HG03064 (cell line): Measurements from ENCODE around the gene EVC.
"Not testable (repeated sequence)": the region's sequence is repeated elsewhere in the genome, so short reads cannot be mapped to it uniquely, and the experiment has no call there.

Experiments
- ATAC-seq: cut with Tn5 transposase; IDR thresholded peaks from one replicate; pipeline ENCODE4 v1.9.1; 2021; ENCODE audit warnings: low read depth; ENCODE audit not compliant: unreplicated experiment

Gene EVC

GRCh38 chr4:5707778-5708448 is 3.1 kb upstream of the EVC start:
- ATAC-seq, result no peak

GRCh38 chr4:5708449-5709206 is 2.4 kb upstream of the EVC start, which contains the start of gene EVC2:
EVC2 (minus strand) TSS chr4:5708559; CDS start chr4:5708513, 46 bp downstream.
- no peak for ATAC-seq

DNA sequence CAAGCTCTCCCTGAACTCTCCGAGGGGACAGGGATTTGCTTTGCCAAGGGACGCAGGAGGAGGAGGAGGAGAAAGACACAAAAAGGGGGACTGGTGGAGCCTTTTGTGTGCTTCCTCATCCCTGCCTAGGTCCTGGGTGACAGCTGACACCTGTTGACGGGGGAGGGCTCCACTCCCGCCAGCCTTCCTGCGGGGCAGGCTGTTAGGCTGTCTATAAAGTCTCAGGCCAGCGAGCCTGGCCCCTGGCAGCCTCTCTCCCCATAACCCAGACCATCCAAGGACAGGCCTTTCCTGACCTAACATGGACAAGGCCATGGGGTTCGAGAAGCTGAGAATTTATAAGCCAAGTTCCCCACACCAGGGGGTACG is 1.8 kb upstream of the EVC start:
- no peak for ATAC-seq

- ATAC-seq, result no peak
Measured at GRCh38 chr4:5710065-5710960, 688 bp upstream of the EVC start.

DNA sequence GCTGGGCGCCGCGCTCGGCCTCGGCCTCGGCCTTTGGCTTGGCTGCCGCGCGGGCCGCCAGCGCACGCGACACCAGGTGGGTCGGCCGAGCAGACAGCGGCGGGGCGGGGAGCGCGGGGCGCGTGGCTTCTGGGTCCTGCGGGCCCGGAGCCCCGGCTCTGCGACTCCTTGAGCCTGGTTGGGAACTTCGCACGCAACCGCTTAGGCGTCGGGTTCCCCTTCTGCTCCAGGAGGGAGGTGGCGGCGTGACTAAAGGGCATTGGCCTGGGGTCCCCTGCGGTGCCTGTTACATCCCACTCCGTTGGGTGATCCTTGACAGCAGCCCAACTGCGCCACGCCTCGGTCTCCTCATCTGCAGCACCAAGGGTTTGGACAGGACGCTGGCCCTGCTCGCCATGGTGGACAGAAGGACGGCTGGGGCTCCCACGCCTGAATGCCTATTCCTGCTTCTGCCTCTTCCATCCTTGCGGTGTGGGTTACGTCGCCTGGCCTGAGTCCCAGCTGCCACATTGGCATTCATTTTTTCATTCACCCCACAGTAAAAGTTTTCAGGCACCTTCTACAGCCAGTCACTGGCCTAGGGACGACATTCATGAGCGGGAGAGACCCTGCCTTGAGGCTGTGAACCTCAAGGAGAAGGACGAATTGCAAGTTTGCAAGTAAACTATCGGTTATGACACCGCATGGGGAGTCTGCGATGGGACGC is 631 bp downstream of the EVC start:
- ATAC-seq, result peak; percentile 15

GRCh38 chr4:5712517-5712916 is 1.5 kb downstream of the EVC start:
- ATAC-seq, result no peak

GRCh38 chr4:5712931-5713330 is 1.9 kb downstream of the EVC start:
- ATAC-seq, result no peak

GRCh38 chr4:5713861-5714260 is 2.9 kb downstream of the EVC start:
- no peak for ATAC-seq

DNA sequence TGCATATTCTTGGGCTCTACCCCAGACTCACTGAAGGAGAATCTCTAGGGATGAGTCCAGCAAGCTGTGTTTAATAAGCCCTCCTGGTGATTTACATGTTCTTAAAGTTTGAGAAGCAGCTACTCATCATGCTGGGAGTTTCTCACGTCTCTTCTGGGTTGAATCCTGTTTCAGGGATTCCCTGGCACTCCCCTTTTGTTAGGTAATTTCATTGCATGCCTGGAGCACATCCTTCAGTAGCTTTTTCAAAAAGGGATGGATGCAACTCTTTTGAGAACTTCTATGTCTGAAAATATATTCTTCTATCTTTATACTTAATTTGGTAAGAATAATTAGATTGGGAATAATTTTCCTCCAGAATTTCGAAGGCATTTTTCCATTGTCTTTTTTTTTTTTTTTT is 4.4 kb downstream of the EVC start:
- ATAC-seq, result no peak

DNA sequence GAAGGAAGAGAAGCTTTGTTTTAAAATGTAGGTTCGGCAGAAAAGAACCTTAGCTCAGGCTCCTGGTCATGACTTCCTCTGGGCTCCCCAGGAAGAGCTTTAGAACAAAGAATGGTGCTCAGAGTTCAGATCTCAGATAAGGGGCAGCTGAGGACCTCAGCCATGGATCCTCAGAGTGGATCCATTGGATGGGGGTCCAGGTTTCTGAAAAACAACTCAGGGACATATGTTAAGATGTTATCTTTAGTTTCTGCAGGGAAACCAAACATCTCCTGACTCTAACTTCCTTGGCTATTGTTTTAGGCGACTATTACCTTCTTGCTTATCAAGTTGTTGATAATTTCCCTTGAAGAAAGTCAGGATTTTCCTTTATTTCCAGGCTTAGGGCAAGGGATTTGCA is 5.4 kb downstream of the EVC start:
- ATAC-seq, result no peak

- no peak for ATAC-seq
Measured at GRCh38 chr4:5717449-5718158, 6.6 kb downstream of the EVC start.

DNA sequence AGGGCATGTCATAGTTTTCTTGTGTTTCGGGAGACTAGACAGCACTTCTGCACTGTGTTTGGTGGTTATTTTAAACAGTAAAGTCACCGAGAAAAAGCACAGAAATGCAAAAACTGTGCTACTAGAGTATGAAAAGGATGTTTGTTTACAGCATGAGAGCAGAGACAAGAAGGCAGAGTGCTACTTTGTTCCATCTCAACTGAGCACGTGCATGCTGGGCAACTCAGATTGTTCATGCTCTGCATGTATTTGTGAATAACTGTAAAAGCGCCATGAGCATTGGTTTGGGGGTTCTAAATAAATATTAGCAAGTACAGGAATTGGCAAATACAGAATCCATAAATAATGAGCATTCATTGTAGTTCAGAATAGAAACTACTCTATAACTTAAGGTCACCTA is 7.4 kb downstream of the EVC start:
- ATAC-seq, result no peak

DNA sequence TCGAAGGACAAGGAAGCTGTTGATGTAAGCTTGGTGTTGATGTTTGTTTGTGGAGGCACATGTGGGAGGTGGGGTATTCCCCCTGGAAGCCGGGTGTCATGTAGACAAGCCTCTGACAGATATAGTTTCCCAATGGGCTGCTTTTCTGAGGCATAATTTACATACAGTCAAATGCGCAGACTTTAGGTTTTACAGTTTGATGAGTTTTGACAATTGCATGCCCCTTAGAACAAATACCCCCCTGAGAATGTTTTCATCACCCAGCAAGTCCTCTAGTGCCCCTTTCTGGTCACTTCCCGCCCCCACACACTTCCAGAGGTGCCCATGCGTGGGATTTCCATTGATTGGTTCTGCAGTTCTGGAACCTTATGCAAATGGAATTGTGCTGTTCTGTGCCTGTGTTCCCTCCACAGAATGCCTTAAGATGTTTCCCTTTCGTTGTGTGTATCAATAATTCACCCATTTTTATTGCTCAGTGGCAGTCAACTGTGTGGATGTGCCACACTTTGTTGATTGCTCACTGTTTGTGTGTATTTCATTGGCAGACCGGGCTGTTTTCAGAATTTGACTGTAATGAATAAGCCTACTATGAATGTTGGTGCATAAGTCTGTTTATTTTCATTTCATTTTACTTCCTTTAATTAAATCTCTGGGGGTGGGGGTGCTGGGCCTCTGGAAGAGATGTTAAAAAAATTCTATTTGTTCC is 8.5 kb downstream of the EVC start:
- no peak for ATAC-seq

DNA sequence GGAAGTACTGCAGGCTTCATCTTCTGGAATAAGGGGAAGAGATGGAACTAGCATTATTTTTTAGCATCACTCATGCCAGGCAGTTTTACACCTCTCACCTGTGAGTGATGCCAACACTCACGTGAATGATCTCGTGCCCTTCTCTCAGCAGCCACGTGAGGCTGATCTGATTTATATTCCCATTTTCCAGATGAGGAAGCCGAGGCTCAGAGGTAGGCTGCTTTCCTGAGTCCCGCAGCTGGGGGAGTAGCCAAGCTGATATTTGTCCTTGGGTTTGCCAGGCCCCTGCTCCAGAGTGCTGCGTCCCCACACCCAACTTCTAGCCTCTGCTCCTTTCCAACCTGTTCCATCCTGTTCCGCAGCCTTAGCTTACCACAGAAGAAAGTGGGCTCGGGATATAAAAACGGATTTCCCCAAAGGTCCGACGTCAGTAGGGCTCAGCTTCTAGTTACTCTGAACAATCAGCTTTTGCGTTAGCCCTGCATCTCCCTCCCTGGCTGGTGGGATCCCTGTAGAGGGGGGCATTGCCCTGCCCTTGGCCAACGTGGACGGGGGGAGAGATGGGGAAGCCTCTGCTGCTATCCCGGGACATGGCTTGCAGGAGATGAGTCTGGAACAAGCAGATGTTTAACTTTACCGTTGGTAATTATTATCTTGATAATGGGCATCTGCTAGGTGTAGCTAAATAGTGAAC is 9.3 kb downstream of the EVC start:
- no peak for ATAC-seq

DNA sequence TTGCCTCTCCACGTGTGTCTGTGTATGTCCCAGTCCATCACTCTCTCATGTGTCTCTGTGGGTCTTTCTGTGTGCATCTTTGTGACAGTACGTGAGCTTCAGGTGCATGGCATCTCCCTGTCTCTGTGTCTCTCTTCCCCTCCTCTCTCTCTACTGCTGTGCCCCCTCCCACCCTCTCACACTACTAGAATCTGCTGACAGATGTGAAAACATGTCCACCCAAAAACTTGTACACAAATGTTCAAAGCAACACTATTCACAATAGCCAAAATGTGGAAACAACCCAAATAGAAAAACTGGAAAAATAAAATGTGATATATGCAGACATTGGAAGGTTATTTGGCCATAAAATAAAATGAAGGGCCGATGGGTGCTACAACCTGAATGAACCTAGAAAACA is 10.0 kb downstream of the EVC start:
- no peak for ATAC-seq

- no peak for ATAC-seq
Measured at GRCh38 chr4:5721923-5722322, 10.9 kb downstream of the EVC start.

DNA sequence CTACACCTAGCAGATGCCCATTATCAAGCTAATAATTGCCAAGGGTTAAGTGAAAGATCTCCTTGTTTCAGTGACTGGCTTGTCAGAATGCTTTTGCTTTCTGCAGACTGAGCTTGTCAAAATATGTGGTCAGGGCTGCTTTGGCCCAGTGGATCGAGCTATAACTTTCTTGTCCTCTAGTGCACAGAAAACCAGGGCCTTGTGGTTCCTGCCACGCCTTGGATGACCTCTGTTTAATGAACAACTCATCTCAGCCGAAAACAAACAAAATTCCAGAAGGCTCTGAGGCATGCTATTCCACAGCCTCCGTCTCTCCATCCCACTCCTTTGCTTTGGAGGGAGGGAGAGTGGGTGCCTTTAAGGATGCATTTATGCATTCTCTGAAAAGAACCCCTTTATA is 11.3 kb downstream of the EVC start:
- no peak for ATAC-seq

- ATAC-seq, result no peak
Measured at GRCh38 chr4:5724377-5724776, 13.4 kb downstream of the EVC start.

GRCh38 chr4:5728412-5728811 is 17.4 kb downstream of the EVC start:
- not testable (repeated sequence) for ATAC-seq
